NCI-H146 treated with DMSO at 0.1 percent for 48 hours (cell line): ENCODE data around the gene CLEC20A.

Experiments
- DNase-seq: peaks from one replicate; lab custom pipeline; 2025; ENCODE audit not compliant: unreplicated experiment; lab: John Stamatoyannopoulos, UW

CLEC20A gene

DNA sequence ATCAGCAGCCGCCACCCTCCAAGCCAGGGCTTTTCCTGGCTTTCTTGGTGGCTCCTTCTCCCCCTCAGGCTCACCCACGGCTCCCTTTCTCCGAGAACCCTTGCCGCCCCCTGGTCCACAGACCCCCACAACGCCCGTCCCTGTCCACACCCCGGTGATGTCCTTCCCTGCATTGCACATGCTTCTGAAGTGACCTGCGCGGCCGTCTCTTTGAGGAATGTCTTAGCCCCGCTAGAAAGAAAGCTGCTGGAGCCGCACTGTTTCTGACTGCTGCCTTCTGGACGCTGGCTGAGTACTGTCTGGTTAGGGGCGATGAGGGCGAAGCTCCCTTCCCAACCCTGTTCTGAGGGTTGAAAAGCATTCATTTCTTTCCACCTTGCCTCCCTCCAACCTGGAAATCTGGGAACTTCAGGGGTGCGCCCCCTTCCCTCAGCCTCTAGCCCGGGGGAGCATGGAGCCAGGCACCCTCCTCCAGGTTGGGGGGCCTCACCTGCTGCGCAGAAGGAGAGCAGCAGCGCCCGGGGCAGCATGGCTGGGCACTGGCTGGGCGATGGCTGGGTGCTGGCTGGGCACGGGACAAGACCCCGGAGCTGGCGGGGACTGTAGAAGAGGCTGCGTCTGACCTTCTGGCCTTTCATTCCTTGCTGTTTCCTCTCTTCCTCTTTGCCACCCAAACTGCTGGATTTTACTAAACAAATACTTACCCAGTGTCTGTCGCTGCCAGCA is at the start of gene CLEC20A:
TSS of gene CLEC20A (minus strand) at position 555 of the 726 bp plus-strand sequence. CDS start at position 530, 25 bp downstream.
- DNase-seq = no peak

DNA sequence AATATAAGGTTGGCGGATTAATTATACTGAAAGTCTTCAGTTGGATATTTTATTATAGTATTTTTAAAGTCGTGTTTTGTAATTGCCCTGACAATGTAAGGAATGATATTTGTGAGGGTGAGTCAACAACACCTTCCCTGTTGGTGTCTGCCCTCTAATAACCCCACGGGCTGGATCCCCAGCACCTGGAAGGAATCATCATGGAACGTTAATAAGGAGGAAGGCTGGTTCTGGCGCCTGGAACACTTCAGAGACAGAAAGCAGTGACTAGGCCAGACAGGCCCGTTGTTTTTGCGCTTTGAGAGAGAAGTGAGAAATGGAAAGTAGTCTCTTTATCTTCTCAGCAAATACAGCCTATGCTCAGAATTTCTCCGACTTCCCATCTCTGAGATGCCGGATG is 47.8 kb upstream of the CLEC20A start:
- no peak for DNase-seq

DNA sequence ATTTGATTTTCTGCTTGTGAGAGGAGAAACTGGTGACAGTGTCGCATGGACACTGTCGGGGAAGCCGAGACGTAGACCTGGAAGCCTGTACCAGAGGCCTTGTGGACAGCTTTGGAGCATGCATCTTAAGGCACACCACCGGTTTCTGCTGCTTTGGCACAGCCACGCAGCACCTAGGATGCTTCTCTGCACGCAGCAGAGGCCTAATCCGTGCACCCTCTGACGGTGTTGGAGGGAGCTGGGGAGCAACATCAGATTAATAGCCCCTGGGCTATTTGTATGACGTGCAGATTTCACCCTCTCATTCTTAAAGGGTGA is 46.5 kb upstream of the CLEC20A start:
- DNase-seq = no peak

DNA sequence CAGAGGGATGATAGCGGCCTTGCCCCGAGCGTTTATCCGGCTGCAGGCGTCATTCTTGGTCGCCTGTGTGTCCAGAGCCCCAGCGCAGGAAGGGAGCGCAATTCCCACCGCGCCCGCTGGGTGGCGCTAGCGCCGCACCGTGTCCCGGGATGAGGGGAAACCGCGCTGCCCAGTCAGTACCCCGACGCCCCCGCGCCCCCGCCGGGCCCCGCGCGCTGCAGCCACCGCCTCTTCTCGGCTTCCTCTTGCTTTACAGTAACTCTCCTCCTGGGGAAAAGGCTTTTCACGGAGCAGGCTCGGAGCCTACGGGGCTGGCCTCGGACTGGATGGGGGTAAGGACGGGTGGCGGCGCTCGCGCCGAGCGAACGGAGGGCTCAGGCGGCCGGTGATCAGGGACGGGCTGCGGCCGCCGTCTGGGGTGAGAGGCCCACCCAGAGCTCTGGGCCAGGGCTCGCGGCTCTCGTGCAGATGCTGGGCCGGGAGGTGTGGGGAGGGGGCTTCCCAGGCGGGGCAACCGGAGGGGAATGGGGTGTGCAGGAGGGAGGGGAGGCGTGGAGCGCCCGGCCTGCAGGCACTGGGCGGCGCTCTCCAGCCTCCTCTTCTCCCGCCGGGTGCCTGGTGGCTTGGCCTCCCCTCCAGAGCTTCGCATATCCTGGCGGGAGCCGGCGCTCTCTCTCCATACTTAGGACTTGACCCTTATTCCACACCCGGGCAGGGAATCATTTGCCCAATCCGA is 46.0 kb upstream of the CLEC20A start:
- peak; percentile 52 for DNase-seq

DNA sequence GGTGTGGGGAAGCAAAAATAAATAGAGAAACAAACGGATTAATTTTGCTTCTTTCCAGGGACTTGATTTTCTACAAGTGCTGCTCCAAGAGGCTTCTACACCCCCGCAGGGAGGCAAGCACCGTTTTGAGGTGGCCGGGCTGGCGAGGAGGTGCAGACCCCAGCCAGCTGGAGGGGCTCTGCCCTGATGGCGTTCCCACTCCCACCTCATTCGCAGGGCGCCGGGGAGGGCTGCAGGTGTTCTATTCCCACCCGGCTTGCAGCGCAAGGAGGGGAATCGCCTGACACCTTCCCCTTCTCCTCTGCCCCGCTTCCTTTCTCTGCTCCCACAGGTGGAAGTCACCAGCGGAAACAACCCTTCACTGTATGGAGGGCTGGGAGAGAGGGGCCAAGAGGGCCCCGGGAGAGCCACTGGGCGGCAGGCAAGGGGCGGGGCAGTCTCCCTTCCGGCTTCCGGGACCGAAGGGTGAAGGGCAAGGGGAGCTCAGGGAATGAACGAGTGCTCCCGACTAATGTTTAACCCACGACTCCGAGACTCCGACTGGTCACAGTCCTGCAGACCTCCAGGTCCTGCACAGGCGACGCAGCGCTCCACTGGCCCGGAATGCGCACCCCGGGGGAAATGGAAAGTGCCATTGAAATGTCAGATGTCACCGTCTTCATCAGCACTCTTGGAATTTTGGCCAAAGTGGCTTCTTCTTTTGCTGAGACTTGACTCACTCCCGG is 45.2 kb upstream of the CLEC20A start:
- DNase-seq = peak; percentile 38

DNA sequence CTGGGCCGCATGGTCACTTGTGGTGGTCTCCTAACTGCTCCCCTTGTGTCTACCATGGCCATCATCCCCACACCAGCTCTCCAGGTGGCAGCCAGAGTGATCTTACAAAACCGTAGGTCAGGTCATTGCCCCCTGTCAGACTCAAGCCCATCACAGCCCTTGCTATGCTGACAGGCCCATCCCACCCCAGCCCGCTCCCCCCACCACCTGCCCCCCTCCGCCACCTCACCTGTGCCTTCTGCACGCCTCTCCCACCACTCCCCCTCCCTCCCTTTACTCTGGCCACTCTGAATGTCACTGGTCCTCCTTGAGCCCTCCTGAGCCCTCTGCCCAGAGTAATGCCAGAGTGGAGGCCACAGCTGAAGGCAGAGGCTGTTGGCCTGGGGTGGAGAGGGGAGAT is 44.6 kb upstream of the CLEC20A start:
- DNase-seq = no peak

- DNase-seq = no peak
Observed at GRCh38 chr1:178540646-178541045, 43.9 kb upstream of the CLEC20A start.

DNA sequence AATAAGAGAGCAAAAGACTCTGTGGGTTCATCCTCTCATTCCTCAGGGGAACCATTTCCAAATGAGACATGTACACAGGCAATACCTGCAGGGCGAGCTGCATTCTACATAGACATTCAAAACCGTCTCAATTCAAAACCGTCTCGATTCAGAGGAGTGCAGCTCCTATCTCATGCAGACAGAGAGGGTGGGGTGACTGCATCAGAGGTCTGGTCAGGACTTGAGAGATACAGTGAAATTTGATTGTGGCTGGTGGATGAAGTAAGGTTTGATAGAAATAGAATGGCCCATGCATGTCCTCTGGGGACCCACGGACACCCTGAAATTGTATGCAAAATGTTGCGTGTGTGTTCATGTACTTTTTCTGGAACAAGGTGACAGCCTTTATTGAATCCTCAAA is 43.4 kb upstream of the CLEC20A start:
- no peak for DNase-seq

DNA sequence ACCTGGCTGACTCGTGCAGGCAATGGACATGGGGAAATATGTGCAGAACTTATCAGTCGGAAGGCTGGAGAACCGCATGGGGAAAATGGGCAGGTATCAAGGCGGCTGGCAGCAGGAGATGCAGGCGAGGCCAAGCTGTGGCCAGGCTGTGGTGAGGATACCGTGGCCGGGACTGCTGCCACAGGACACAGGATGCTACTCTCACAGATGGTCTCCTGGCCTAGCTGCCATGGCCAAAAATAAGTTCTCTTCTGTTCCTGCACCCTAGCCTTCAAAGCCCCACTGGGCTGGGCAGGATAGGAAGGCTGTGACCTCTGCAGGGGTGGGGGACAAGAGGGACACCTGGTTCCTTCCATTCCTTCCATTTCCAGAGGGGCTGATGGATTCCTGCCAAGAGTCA is 42.5 kb upstream of the CLEC20A start:
- no peak for DNase-seq

- DNase-seq = no peak
Observed at GRCh38 chr1:178538192-178538916, 41.6 kb upstream of the CLEC20A start.

- no peak for DNase-seq
Observed at GRCh38 chr1:178537382-178538090, 40.8 kb upstream of the CLEC20A start.

DNA sequence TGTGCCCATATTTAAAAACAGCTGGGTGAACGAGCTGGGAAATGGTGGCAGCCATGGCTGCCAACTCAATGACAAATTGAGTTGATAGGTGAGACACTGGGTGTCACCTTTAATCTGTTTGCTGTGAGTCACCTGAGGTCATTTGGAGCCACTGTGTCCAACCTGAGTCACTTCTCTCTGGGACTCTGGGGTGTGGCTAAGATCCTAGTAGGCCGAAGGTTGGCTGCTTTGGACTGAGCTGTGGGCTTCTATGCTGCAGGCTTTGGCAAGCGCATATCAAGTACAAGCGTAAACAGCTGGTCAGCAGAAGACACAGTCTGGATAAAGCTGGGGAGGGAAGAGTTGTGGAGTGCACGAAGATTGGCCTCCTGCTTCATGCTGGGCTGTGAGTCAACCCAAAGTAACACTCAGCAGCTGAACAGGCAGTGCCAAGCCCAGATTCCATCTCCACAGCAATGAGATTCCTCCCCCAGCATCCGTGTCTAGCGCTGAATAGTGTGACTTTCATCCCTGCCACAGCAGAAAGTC is 40.1 kb upstream of the CLEC20A start:
- no peak for DNase-seq

DNA sequence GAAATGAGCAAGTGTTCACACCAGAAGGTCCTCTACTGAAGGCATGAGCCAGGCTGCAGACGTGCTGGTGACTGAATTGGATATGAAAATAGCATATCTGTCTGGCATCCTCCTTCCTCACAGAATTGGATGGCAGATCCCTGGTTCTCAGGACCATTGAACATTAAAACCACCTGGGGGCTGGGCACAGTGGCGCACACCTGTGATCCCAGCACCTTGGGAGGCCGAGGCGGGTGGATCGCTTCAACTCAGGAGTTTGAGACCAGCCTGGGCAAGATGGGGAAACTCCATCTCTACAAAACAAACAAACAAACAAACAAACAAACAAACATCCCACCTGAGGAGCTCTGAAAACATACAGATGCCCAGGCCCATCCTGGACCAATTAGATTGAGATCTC is 39.6 kb upstream of the CLEC20A start:
- DNase-seq = no peak

- DNase-seq = no peak
Observed at GRCh38 chr1:178534137-178534868, 37.5 kb upstream of the CLEC20A start.

DNA sequence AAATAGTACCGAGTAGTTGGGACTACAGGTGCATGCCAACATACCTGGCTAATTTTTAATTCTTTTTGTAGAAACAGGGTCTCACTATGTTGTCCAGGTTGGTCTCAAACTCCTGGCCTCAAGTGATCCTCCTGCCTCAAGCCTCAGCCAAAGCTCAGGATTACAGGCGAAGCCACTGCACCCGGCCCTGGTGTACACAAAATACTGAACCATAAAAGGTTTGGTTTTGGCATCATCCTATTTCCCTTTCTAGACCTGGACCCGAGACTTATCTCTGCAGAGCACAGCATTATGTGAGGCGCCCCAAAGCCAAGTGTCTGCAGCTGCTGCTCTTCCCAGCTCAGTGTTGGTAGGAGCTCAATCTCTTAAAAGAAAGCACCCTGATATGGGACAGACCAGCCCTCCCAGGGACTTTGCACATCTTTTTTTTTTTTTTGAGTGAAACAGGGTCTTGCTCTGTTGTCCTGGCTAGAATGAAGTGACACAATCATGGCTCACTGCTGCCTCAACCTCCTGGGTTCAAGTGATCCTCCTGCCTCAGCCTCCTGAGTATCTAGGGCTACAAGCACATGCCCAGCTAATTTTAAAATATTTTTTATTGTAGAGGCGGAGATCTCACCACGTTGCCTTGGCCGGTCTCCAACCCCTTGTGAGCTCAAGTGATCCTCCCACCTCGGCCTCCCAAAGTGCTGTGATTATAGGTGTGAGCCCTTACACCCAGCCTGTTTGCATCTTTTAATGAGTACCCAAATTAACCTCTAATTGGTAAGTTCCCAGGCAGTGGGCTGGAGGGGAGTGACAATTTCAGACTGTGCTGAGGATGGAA is 36.6 kb upstream of the CLEC20A start:
- no peak for DNase-seq

DNA sequence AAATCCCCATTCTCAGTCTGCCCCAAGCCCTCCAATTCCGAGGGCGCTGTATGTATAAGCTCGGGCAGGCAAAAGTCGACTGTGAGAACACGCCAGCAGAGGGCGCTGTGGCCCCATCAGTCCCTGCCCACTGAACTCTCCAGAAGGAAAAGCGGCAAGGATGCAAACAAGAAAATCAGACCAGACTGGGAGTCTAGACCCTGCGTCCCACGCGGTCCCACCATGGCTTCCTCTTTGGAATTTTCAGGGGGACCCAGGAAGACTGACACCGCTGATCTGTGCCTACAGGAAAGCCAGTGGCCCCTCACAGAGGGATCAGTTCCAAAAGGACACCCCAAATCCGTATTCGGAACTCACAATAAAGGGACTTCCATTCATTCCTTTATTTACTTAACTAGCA is 35.6 kb upstream of the CLEC20A start:
- peak; percentile 57 for DNase-seq

DNA sequence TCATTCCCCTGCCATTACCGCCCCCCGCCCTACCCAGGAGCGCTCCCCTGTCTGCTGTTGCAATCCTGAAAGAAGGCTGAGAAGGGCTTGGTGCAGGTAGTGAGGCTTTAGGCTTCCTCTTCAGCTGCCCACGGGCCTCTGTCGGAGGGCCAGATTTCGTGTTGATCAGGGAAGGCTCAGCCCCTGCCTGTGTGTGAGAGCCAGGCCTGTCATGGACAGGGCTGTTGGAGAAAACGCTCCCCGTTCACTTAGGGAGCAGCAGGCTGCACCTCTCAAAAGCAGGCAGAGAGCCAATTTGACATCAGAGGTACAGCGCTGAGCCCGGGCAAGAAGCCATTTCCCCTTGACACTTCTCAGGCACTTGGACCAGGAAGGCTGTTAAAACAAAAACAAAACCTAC is 35.1 kb upstream of the CLEC20A start:
- no peak for DNase-seq

DNA sequence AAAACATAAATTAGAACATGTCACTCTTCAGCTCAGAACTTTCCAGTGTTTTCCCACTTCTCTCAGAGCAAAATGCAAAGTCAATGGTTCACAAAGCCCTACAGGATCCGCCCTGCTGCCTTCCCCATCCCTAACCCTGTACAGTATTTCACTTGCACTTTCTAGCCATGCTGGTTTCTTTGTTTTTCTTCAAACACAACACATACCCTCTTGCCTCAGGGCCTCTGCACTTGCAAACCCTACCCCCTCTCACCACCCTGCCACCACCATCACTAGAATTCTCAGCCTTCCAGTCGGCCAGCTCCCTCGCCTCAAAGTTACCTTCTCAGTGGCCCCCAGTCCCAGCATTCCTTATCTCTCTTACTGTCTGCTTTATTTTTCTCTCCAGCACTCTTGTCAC is 33.7 kb upstream of the CLEC20A start:
- no peak for DNase-seq

- peak; percentile 51 for DNase-seq
Observed at GRCh38 chr1:178530037-178530402, 33.3 kb upstream of the CLEC20A start.
